Stimulated activated CD4-positive, alpha-beta T cell treated with anti-CD3 and anti-CD28 coated beads, Interleukin-4, amount 100 ng/mL, for 24 hours (primary cell): ENCODE data around the gene ZNF337.
"Not testable (repeated sequence)": the region's sequence is repeated elsewhere in the genome, so short reads cannot be mapped to it uniquely, and the experiment has no call there.

Experiments used
- DNase-seq: peaks from one replicate; pipeline ENCODE4 v3.0.0-alpha.2; 2020

The ZNF337 gene

GRCh38 chr20:25696371-25697131, at the start of gene ZNF337:
Gene ZNF337 (minus strand): TSS chr20:25696853. CDS start chr20:25686417, 10,436 bp downstream.
- DNase-seq: peak; percentile 95

- no peak for DNase-seq
These were observed 49.1 kb upstream of the ZNF337 start for GRCh38 chr20:25745738-25746137.

GRCh38 chr20:25745100-25745499, 48.4 kb upstream of the ZNF337 start:
- no peak for DNase-seq

DNA sequence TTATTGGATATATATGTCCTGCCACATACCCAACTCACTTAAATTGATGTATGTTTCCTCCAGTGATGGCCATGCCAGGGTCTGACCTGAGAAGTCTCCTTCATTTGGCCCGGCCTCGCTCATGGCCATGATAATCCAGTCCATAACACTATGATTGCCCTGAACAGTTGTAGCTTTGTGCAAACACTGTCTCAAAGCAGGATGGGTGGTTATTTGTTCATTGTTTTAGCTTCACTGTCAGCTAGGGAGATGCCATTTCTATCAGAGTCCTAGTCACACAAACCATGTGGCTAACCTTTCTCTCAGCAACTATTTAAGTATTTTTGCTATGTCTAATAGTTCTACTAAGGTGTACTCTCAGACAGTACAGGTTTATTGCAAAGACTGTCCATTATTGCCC, 47.6 kb upstream of the ZNF337 start:
- DNase-seq: no peak

- no peak for DNase-seq
These were observed 44.4 kb upstream of the ZNF337 start for GRCh38 chr20:25741088-25741487.

GRCh38 chr20:25739615-25740320, 43.1 kb upstream of the ZNF337 start:
- DNase-seq: no peak

- no peak for DNase-seq
These were observed 41.5 kb upstream of the ZNF337 start for GRCh38 chr20:25738198-25738597.

DNA sequence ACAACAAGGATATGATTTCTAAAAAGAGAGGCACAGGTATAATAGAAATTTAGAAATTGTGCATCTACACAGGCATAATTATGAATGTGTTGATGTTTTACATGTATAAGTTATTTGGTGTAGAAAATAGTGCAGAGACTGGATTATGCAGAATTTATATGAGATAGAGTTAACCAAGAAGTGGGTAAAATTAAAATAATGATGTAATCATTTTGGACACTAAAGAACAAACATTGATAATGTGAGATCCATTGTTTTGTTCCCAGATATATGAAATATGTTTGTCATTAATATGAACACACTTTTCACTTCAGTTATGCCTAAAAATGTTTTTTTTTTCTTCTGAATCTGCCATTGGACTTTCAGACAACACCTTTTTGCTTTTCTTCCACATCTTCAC, 37.2 kb upstream of the ZNF337 start:
- DNase-seq: no peak

DNA sequence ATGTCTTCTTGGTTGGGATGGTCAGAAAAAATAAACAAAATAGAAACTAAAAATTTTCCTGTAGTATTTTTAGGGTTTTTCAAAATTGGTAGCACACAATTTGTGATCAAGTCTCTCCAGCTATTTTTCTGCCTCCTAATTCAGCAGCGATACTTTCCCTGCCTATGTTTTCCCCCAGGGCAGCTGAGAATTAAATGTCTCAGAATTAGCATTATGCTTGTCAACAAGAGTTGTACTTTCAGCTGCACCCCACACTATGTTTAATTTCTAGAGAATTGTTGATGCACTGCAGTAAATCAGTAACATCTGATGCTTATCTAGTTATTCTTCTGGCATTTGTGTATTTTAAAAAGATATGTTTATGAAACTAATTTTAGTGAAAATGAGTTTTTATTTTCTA, 34.2 kb upstream of the ZNF337 start:
- no peak for DNase-seq

DNA sequence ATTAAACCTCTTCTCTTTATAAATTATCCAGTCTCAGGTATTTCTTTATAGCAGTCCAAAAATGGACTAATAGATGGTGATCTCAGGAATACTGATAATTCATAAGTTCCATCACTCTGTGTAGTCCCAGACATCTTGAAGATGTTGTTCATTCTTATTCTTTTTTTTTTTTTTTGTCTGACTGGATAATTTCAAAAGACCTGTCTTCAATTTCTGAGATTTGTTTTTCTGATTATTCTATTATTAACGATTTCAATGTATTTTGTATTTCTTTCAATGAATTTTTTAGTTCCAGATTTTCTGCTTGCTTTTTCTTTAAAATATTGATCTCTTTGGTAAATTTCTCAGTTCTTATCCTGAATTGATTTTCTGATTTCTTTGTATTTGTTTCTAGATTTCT, 29.7 kb upstream of the ZNF337 start:
- DNase-seq: no peak

DNA sequence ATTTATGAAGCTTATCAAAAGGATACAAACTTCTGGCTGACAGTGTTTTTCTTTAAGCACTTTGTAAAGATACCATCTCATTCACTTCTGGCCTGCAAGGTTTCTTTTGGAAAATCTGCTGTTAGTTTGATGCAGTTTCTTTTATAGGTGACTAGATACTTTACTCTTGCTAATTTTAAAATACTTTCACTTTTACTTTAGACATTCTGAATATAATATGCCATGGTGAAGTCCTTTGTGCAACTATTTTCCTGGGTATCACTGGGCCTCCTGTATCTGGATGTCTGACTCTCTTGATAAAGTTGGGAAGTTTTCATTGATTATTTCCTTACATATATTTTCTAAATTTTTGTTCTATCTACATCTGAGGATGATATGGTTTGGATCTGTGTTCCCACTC, 29.0 kb upstream of the ZNF337 start:
- DNase-seq: no peak

- no peak for DNase-seq
These were observed 27.3 kb upstream of the ZNF337 start for GRCh38 chr20:25723975-25724374.

DNA sequence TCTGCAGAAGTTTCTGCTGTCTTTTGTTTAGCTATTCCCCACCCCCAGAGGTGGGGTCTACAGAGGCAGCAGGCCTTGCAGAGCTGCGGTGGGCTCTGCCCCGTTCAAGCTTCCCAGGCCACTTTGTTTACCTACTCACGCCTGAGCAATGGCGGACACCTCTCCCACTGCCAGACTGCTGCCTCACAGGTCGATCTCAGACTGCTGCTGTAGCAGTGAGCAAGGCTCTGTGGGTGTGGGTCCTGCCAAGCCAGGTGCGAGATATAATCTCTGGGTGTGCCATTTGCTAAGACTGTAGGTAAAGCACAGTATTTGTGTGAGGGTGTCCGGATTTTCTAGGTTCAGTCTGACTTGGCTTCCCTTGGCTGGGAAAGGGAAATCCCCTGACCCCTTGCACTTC, 23.6 kb upstream of the ZNF337 start:
- DNase-seq: no peak

GRCh38 chr20:25718896-25719809, 22.5 kb upstream of the ZNF337 start:
- DNase-seq: peak; percentile 10

DNA sequence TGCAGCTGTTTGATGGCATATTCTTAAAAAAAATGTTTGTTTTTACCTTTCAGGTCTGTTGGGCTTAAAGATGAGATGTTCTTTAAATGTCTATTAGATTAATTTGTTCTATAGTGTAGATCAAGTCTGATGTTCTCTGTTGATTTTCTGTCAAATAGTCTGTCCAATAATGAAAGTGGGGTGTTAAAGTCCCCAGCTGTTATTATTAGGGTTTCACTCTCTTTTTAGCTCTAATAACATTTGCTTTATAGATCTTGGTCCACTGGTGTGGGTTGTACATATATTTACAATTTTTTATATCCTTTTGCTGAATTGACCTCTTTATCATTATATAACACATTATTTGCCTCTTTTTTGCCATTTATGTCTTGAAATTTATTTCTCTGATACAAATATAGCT, 11.0 kb upstream of the ZNF337 start:
- DNase-seq: no peak

DNA sequence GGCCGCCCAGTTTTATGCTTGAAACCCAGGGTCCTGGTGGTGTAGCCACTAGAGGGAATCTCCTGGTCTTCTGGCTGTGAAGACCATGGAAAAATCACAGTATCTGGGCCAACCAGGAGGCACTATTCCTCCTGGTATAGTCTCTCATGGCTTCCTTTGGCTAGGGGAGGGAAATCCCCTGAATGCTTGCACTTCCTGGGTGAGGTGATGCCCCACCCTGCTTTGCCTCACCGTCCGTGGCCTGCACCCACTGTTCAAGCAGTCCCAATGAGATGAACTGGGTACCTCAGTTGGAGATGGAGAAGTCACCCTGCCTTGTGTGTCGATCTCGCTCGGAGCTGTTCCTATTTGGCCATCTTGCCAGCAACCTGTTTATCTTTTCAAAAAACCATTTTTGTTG, 10.1 kb upstream of the ZNF337 start:
- peak; percentile 39 for DNase-seq

- no peak for DNase-seq
These were observed 9.2 kb upstream of the ZNF337 start for GRCh38 chr20:25705830-25706351.

DNA sequence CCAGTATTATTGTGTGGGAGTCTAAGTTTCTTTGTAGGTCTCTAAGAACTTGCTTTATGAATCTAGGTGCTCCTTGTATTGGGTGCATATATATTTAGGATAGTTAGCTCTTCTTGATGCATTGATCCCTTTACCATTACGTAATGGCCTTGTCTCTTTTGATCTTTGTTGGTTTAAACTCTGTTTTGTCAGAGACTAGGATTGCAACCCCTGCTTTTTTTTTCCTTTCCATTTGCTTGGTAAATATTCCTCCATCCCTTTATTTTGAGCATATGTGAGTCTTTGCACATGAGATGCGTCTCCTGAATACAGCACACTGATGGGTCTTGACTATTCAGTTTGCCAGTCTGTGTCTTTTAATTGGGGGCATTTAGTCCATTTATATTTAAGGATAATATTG, 7.7 kb upstream of the ZNF337 start:
- DNase-seq: not testable (repeated sequence)

DNA sequence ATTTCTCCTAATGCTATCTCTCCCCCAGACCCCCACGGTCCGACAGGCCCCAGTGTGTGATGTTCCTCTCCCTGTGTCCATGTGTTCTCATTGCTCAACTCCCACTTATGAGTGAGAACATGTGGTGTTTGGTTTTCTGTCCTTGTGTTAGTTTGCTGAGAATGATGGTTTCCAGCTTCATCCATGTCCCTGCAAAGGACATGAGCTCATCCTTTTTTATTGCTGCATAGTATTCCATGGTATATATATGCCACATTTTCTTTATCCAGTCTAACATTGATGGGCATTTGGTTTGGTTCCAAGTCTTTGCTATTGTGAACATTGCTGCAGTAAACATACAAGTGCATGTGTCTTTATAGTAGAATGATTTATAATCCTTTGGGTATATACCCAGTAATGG, 4.2 kb upstream of the ZNF337 start:
- not testable (repeated sequence) for DNase-seq

- no peak for DNase-seq
These were observed 3.3 kb upstream of the ZNF337 start for GRCh38 chr20:25699914-25700313.

DNA sequence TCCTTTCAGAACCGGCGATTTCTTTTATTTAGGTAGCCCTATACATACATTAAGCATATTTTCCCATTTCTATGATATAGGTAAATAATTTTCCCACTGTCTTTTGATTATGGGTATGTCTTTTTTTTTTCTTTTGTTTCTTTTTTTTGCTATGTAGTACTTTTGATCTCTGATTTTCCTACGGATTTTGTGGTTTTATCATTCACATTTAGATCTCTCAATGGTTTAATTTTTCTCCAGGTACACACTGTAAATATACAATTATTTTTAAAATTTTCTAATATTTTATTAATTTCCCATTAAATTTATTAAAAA, 436 bp upstream of the ZNF337 start:
- DNase-seq: no peak

DNA sequence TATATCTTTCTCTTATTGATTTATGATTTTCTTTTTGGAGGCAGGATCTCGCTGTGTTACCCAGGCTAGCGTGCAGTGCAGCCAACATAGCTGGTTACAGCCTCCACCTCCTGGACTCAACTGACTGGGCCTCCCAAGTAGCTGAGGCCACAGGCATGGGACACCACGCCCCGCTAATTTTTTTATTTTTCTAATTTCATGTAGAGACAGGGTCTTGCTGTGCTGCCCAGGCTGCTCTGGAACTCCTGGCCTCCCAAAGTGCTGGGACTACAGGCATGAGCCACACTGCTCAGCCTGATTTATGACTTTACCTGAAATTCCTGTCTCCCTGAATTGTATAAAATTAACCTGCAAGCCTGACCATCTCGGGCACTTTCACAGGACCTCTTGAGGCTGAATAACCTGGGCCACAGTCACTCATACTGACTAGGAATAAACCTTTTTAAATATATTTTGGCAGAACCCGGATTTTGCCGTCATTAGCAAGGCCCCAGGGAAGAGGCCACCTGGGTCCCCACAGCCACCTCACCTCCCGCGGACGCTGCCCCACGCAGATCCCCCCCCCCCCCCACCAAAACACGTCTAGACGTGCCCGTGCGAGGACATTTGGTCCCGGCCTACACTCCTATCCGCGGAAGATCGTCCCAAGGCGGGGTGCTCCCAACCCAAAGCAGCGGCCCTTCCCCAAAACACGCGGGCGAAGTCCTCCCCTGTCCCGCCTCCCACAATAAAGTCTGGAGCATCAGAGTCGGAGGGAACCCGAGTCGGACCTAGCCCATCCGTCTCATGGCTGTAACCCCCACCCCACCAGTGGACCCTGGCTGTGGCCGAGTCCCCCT, 902 bp downstream of the ZNF337 start:
- peak; percentile 16 for DNase-seq
